H1 (cell line): Measurements from ENCODE around the gene PLA2G4D. TPM values are rescaled to one million over a fixed set of nuclear protein-coding genes. Genes with fewer than 3 reads are reported as not detected.

Source experiments
- CHD7 ChIP-seq: fragments of 300-600 bp; sonication (generic); IDR thresholded peaks from 2 replicates; pipeline ENCODE4 v1.7.1; 2012; ENCODE audit warnings: low read length, moderate library complexity, mild to moderate bottlenecking, inconsistent platforms; ENCODE audit not compliant: insufficient replicate concordance
- EZH2 ChIP-seq: fragments of 200-600 bp; sonication (generic); IDR thresholded peaks from 2 replicates; pipeline ENCODE4 v1.7.1; 2012; ENCODE audit warnings: low read depth, mild to moderate bottlenecking, moderate library complexity, low read length, inconsistent platforms; ENCODE audit not compliant: severe bottlenecking
- RAD21 ChIP-seq, 2 experiments: IDR thresholded peaks in 1 of 2; conservative IDR thresholded peaks in 1 of 2; 2 replicates each; pipeline ENCODE4 v1.6.1; 2011; ENCODE audit warnings: low read depth in 2 of 2, low read length in 2 of 2, improper control_type of control experiment in 1 of 2, inconsistent platforms in 1 of 2, mild to moderate bottlenecking in 1 of 2, moderate library complexity in 1 of 2
- SP2 ChIP-seq: IDR thresholded peaks from 2 replicates; pipeline ENCODE4 v1.6.1; 2012; ENCODE audit warnings: mild to moderate bottlenecking, low read length, inconsistent platforms
- polyA plus RNA-seq, 7 experiments: library from polyadenylated mRNA; depleted of rRNA in 3 of 7; stranded (reverse) in 5 of 7; unstranded in 2 of 7; fragments of >200 nt in 5 of 7; fragments of 200-250 nt in 2 of 7; gene quantifications; 1 replicate in 5 of 7; 2 replicates in 1 of 7; 4 replicates in 1 of 7; pipeline versions ENCODE4 v1.2.1 to v1.2.3, GENCODE V29; 2011 to 2013; ENCODE audit warnings: missing spikeins in 2 of 7, mixed read lengths in 2 of 7
- total RNA-seq: library from RNA; stranded (reverse); fragmentation: NEBNext Ultra II Directional; extraction: Animal tissue kit (Norgen Biotek cat#: 25700); gene quantifications from 2 replicates; pipeline ENCODE4 v1.2.1, GENCODE V29; 2021

PLA2G4D gene
- total and polyA plus RNA-seq, 2 of the 8 experiments (the other 6 are each of a cell fraction or from before 2014, with no cell fraction given), result 0.07 to 0.18 TPM

- no peak for TF ChIP-seq CHD7
- no peak for TF ChIP-seq EZH2
- TF ChIP-seq SP2, result no peak
- no peak for TF ChIP-seq RAD21 (IDR thresholded peaks at IDR 0.05 in 1 of 2, conservative IDR thresholded peaks at IDR 0.05 in 1 of 2; ENCODE audit: low read depth in 2 of 2, low read length in 2 of 2)
These were observed 40.4 kb upstream of the PLA2G4D start (continued) for GRCh38 chr15:42134617-42135245.
